SU-DHL-6 (cell line): ENCODE measurements around the gene MOB3A.

ENCODE experiments used
- H2AFZ ChIP-seq: fragments of 200-600 bp; sonication (generic); 2 replicates; pipeline ENCODE4 v1.6.1; 2014; ENCODE audit warnings: low read depth, mild to moderate bottlenecking, moderate library complexity, mixed read lengths, antibody characterized with exemption, low read length; ENCODE audit not compliant: severe bottlenecking
- H3F3A ChIP-seq: fragments of 200-600 bp; shearing (Covaris generic); 2 replicates; pipeline ENCODE4 v1.6.0; 2016; ENCODE audit warnings: antibody characterized with exemption, mild to moderate bottlenecking; ENCODE audit not compliant: insufficient read depth
- H3K27ac ChIP-seq: fragments of 200-600 bp; sonication (generic); 2 replicates; pipeline ENCODE4 v1.5.1; 2016; ENCODE audit warnings: low read depth, mild to moderate bottlenecking, low read length, moderate library complexity, mixed read lengths
- H3K27me3 ChIP-seq: fragments of 200-600 bp; sonication (generic), shearing (Covaris generic); 2 replicates; pipeline ENCODE4 v1.6.0; 2014; ENCODE audit warnings: mild to moderate bottlenecking, low read length
- H3K36me3 ChIP-seq: fragments of 200-600 bp; sonication (generic); 2 replicates; pipeline ENCODE4 v1.6.1; 2014; ENCODE audit warnings: mild to moderate bottlenecking, low read length, mixed read lengths
- H3K4me2 ChIP-seq: fragments of 300-600, 200-600 bp; shearing (Covaris generic), sonication (generic); 2 replicates; pipeline ENCODE4 v1.6.0; 2014; ENCODE audit warnings: low read length, low read depth, mild to moderate bottlenecking; ENCODE audit not compliant: poor library complexity, severe bottlenecking
- H3K4me3 ChIP-seq: fragments of 200-600 bp; sonication (generic); 2 replicates; pipeline ENCODE4 v1.5.1; 2014; ENCODE audit warnings: antibody characterized with exemption, low read length, mild to moderate bottlenecking, mixed read lengths; ENCODE audit not compliant: insufficient read depth, poor library complexity, severe bottlenecking
- H3K79me2 ChIP-seq: fragments of 200-600 bp; sonication (generic); 2 replicates; pipeline ENCODE4 v1.6.1; 2014; ENCODE audit warnings: mild to moderate bottlenecking, low read length, moderate library complexity; ENCODE audit not compliant: insufficient read depth
- H3K9ac ChIP-seq: fragments of 200-600 bp; sonication (generic); 2 replicates; pipeline ENCODE4 v1.7.0; 2014; ENCODE audit warnings: mild to moderate bottlenecking, low read length
- H3K9me2 ChIP-seq: fragments of 200-600 bp; sonication (generic); replicated peaks from 2 replicates; pipeline ENCODE4 v1.6.1; 2014; ENCODE audit warnings: low read length; ENCODE audit not compliant: insufficient read depth
- H3K9me3 ChIP-seq: fragments of 200-600 bp; sonication (generic); 2 replicates; pipeline ENCODE4 v1.6.1; 2014; ENCODE audit warnings: low read length, mixed read lengths; ENCODE audit not compliant: insufficient read depth
- H4K20me1 ChIP-seq: fragments of 200-600 bp; sonication (generic); 2 replicates; pipeline ENCODE4 v1.6.1; 2014; ENCODE audit warnings: low read depth, mild to moderate bottlenecking, antibody characterized with exemption, low read length, moderate library complexity, mixed read lengths
- EZH2phosphoT487 ChIP-seq: fragments of 200-600 bp; sonication (generic), shearing (Covaris generic); conservative IDR thresholded peaks from 2 replicates; pipeline ENCODE4 v1.6.1; 2018; ENCODE audit warnings: mild to moderate bottlenecking, antibody characterized with exemption, low read length, moderate library complexity, mixed read lengths
- TF ChIP-seq, protein P1 (sequence below): fragments of 200-600 bp; sonication (generic); IDR thresholded peaks from one replicate; pipeline ENCODE4 v1.5.1; 2017; ENCODE audit warnings: antibody characterized with exemption, mild to moderate bottlenecking, low read length, moderate library complexity; ENCODE audit not compliant: insufficient read depth, poor library complexity, severe bottlenecking

Gene MOB3A

DNA sequence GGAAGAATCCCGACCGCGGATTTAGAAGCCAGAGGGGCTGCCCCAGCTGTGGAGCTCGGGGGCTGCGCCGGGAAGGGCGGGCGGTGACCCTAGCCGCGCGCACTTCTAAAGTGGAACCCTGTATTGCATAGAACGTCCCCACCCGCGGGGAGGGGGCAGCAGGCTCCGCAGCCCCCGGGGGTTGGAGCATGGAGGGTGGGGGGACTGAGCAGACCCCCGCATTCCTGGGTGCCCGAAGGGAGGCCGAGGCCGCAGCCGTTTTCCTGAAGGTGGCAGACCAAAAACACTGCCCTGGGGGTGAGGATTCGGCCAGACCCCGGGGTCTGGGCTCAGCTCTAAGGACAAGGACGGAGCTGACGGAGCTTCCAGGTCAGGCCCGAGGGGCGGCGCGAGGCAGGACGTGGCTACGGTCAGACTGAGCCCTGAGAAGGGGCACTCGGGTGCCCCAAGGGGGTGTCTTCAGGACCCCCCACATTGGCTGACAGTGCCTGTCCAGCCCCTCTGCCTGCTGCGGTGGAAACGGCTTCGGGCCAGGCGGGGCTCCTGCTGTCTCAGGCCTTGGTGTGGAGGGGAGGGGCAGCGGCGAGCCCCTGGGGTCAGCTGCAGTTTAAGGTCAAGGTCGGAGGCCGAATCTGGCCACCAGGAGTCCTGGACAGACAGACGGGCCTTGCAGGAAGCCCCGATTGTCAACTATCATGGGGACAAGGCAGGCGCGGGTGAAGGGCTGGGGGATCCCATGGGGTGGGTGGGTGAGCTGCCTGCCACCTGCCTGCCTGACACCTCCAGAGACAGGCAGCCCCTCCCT lies 57.6 kb downstream of the MOB3A start:
- Histone ChIP-seq H3K4me3 (no peak overlapping the region), H3K27me3 (no peaks in the 10 kb centered on the region), H2AFZ (no peak overlapping the region), H4K20me1 (peaks cover 7% of the 10 kb centered on the region; the same call in 1 of the 2 replicates), H3K27ac (no peak overlapping the region), H3K9me2 (no peaks in the 10 kb centered on the region), H3K4me2 (no peak overlapping the region), H3K9me3 (no peaks in the 10 kb centered on the region), H3K79me2 (no peaks in the 10 kb centered on the region), H3K36me3 (no peaks in the 10 kb centered on the region), H3K9ac (no peak overlapping the region), H3F3A (peaks cover 19% of the 10 kb centered on the region)
- TF ChIP-seq, protein P1, sequence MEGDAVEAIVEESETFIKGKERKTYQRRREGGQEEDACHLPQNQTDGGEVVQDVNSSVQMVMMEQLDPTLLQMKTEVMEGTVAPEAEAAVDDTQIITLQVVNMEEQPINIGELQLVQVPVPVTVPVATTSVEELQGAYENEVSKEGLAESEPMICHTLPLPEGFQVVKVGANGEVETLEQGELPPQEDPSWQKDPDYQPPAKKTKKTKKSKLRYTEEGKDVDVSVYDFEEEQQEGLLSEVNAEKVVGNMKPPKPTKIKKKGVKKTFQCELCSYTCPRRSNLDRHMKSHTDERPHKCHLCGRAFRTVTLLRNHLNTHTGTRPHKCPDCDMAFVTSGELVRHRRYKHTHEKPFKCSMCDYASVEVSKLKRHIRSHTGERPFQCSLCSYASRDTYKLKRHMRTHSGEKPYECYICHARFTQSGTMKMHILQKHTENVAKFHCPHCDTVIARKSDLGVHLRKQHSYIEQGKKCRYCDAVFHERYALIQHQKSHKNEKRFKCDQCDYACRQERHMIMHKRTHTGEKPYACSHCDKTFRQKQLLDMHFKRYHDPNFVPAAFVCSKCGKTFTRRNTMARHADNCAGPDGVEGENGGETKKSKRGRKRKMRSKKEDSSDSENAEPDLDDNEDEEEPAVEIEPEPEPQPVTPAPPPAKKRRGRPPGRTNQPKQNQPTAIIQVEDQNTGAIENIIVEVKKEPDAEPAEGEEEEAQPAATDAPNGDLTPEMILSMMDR = no peak
- TF ChIP-seq EZH2phosphoT487 = no peak

DNA sequence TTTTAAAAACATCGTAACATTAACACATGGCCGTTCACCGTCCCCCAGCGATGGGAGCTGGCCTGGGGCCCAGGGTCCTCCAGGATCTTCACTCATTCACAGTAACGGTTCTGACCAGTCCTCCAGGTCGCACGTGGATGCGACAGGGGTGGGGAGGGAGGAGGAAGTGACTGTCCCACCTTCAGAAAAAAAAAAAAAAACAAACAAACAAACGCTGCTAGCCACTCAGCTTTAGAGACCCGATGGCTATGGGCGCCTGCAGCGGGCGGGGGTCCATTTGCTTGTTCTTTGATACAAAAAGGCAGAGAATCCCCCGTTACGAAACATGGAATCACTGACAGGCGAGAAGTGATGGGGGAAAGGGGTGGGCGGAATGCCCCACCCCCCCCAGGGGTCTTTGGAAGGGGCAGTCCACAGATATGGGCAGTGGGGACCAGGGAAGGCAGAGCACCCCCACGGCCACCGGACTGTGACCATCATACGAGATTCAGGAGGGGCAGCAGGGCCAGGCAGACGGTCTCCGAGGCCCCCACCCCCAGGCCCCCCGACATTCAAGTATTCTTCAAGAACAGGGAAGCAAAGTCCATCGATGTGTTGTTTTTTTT lies 58.4 kb downstream of the MOB3A start:
- Histone ChIP-seq H3K27ac (no peak overlapping the region), H3K9ac (no peak overlapping the region), H3K4me3 (no peak overlapping the region), H3F3A (peaks cover 15% of the 10 kb centered on the region), H3K9me2 (no peaks in the 10 kb centered on the region), H2AFZ (no peak overlapping the region), H4K20me1 (peaks cover 7% of the 10 kb centered on the region; the same call in 1 of the 2 replicates), H3K79me2 (no peaks in the 10 kb centered on the region), H3K27me3 (no peaks in the 10 kb centered on the region), H3K36me3 (no peaks in the 10 kb centered on the region), H3K4me2 (no peak overlapping the region), H3K9me3 (no peaks in the 10 kb centered on the region)
- no peak for TF ChIP-seq EZH2phosphoT487
- TF ChIP-seq, protein P1 = no peak

DNA sequence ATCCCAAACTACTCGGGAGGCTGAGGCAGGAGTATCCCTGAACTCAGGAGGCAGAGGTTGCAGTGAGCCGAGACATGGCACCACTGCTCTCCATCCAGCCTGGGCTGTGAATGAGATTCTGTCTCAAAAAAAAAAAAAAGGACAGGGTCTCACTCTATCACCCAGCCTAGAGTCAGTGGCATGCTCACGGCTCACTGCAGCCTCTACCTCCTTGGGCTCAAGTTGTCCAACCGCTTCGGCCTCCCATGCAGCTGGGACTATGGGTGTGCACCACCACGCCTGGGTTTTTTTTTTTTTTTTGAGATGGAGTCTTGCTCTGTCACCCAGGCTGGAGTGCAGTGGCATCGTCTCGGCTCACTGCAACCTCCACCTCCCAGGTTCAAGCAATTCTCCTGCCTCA lies 59.7 kb downstream of the MOB3A start:
- peaks cover 7% of the 10 kb centered on the region; the same call in 1 of the 2 replicates for H4K20me1 ChIP-seq
- no peaks in the 10 kb centered on the region for H3K79me2 ChIP-seq
- no peak overlapping the region for H3K4me2 ChIP-seq
- no peak overlapping the region for H3K27ac ChIP-seq
- no peak overlapping the region for H3K9ac ChIP-seq
- peaks cover 11% of the 10 kb centered on the region for H3F3A ChIP-seq
- no peak overlapping the region for H2AFZ ChIP-seq
- TF ChIP-seq EZH2phosphoT487 = no peak
- H3K27me3 ChIP-seq = no peaks in the 10 kb centered on the region
- H3K36me3 ChIP-seq = no peaks in the 10 kb centered on the region
- H3K4me3 ChIP-seq = no peak overlapping the region
- H3K9me2 ChIP-seq = no peaks in the 10 kb centered on the region
- no peaks in the 10 kb centered on the region for H3K9me3 ChIP-seq

DNA sequence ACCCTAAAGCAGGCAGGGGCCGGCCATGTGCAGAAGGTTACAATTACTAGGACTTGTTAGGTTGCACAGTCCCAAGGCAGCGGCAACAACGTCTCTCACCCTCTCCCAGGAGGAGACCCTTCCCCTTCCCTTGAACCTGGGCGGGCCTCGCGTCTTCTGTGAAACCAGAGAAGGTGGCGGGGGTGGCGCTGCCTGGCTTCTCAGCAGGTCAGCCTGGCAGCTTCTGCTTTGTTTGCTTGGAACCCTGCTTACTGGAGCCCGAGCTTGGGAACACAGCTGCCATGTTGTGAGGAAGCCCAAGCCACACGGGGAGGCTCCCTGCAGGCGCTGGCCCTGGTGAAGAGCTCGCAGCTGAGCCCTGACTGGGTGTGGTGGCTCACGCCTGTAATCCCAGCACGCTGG lies 60.5 kb downstream of the MOB3A start:
- Histone ChIP-seq H3K9me2 (no peaks in the 10 kb centered on the region), H3K4me2 (no peak overlapping the region), H2AFZ (no peak overlapping the region), H3K9me3 (no peaks in the 10 kb centered on the region), H3F3A (peaks cover 11% of the 10 kb centered on the region), H3K36me3 (no peaks in the 10 kb centered on the region), H3K79me2 (no peaks in the 10 kb centered on the region), H3K27ac (no peak overlapping the region), H3K9ac (no peak overlapping the region), H3K27me3 (no peaks in the 10 kb centered on the region), H3K4me3 (no peak overlapping the region), H4K20me1 (peaks cover 7% of the 10 kb centered on the region; the same call in 1 of the 2 replicates)
- TF ChIP-seq, protein P1 = no peak
- no peak for TF ChIP-seq EZH2phosphoT487
